MV-4-11 (cell line): ENCODE data around the gene LEKR1.

Source experiments
- DNase-seq: peaks from one replicate; lab custom pipeline; 2025; lab: John Stamatoyannopoulos, UW

LEKR1 gene

GRCh38 chr3:157081626-157082210, 255.6 kb downstream of the LEKR1 start:
- no peak for DNase-seq

- no peak for DNase-seq
These were observed 256.3 kb downstream of the LEKR1 start for GRCh38 chr3:157082305-157082982.

- no peak for DNase-seq
These were observed 257.7 kb downstream of the LEKR1 start for GRCh38 chr3:157083824-157084223.

GRCh38 chr3:157086060-157086750, 260.1 kb downstream of the LEKR1 start:
- no peak for DNase-seq

GRCh38 chr3:157086775-157087174, 260.6 kb downstream of the LEKR1 start:
- DNase-seq, result no peak

- DNase-seq, result no peak
These were observed 261.2 kb downstream of the LEKR1 start for GRCh38 chr3:157087373-157087772.

- no peak for DNase-seq
These were observed 261.8 kb downstream of the LEKR1 start for GRCh38 chr3:157087780-157088600.

- DNase-seq, result no peak
These were observed 262.7 kb downstream of the LEKR1 start for GRCh38 chr3:157088601-157089454.

GRCh38 chr3:157089455-157090221, 263.5 kb downstream of the LEKR1 start:
- DNase-seq, result no peak

GRCh38 chr3:157091083-157091833, 265.1 kb downstream of the LEKR1 start:
- no peak for DNase-seq

GRCh38 chr3:157092230-157092629, 266.1 kb downstream of the LEKR1 start:
- DNase-seq, result no peak

GRCh38 chr3:157093096-157093495, 266.9 kb downstream of the LEKR1 start:
- DNase-seq, result no peak

- DNase-seq, result no peak
These were observed 268.1 kb downstream of the LEKR1 start for GRCh38 chr3:157094301-157094700.

- peak; percentile 29 for DNase-seq
These were observed 268.8 kb downstream of the LEKR1 start for GRCh38 chr3:157094751-157095480.
